ENCODE results near the gene FYCO1. TPM values are rescaled to one million over a fixed set of nuclear protein-coding genes. Genes with fewer than 3 reads are reported as not detected.

FYCO1 gene
- total RNA-seq, 6 donors from 2014 or later, result 37.5 to 84.9 (median 45.3) TPM

DNA sequence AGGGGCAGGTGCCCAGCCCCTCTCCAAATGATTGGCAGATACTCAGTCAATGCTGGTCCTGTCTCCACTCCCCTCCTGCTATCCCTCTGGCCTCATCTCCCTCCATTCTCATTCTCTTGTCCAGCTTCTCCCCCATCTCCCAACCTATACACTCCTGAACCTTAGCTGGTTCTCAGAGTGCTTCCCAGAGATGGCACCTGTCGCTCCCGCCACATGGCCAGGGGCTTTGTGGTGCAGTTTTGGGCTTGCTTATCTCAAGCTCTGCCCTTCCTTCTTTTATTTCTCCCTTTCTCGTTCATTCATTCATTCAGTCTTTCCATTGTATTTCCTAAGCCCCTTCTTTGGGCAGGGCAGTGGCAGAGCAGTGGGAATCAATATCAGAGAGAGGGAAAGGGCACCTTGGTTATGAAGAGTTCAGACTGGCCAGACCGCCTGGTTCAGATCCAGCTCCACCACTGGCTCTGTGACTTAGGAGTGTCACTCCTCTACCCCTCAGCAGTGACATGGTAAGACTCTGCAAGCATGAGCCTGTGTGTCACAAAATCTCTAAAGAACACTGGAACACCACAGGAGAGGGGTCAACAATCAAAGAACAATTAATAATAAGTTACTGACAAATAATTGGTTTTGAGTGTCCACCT is 72.6 kb downstream of the FYCO1 start:
- Histone ChIP-seq H3K27ac (no peak overlapping the region), H3K36me3 (peaks cover 18 to 91% (median 66%) of the 10 kb centered on the region in 4 donors), H3K4me3 (no peak overlapping the region), H3K27me3 (no peaks in the 10 kb centered on the region), H3K9me3 (no peaks in the 10 kb centered on the region), H3K4me1 (no peaks in the 10 kb centered on the region)
- no peak for ATAC-seq (ENCODE audit: low FRiP score in 2 of 2)
- TF ChIP-seq CTCF (IDR thresholded peaks at IDR 0.05) (no peak), EP300 (IDR thresholded peaks at IDR 0.05) (no peak), POLR2AphosphoS5 (IDR thresholded peaks at IDR 0.05) (no peak), POLR2A (IDR thresholded peaks at IDR 0.05) (no peak)
- DNase-seq, result no peak
- 99% methylated on average over 4 of the region's 4 CpGs for WGBS, 2 donors

GRCh38 chr3:45922039-45922326 is 73.6 kb downstream of the FYCO1 start:
- no peak for ATAC-seq (ENCODE audit: low FRiP score in 2 of 2)
- no peak for TF ChIP-seq CTCF (IDR thresholded peaks at IDR 0.05)
- TF ChIP-seq POLR2A (IDR thresholded peaks at IDR 0.05), result no peak
- TF ChIP-seq EP300 (IDR thresholded peaks at IDR 0.05), result no peak
- TF ChIP-seq POLR2AphosphoS5 (IDR thresholded peaks at IDR 0.05), result no peak
- H3K27ac ChIP-seq, result no peak overlapping the region
- no peaks in the 10 kb centered on the region for H3K4me1 ChIP-seq
- H3K9me3 ChIP-seq, result no peaks in the 10 kb centered on the region
- no peak for DNase-seq
- H3K4me3 ChIP-seq, result no peak overlapping the region
- 95 to 100% methylated on average over 2 to 3 of the region's 3 CpGs for WGBS, 2 donors
- H3K36me3 ChIP-seq, result peaks cover 16 to 83% (median 59%) of the 10 kb centered on the region in 4 donors
- no peaks in the 10 kb centered on the region for H3K27me3 ChIP-seq

DNA sequence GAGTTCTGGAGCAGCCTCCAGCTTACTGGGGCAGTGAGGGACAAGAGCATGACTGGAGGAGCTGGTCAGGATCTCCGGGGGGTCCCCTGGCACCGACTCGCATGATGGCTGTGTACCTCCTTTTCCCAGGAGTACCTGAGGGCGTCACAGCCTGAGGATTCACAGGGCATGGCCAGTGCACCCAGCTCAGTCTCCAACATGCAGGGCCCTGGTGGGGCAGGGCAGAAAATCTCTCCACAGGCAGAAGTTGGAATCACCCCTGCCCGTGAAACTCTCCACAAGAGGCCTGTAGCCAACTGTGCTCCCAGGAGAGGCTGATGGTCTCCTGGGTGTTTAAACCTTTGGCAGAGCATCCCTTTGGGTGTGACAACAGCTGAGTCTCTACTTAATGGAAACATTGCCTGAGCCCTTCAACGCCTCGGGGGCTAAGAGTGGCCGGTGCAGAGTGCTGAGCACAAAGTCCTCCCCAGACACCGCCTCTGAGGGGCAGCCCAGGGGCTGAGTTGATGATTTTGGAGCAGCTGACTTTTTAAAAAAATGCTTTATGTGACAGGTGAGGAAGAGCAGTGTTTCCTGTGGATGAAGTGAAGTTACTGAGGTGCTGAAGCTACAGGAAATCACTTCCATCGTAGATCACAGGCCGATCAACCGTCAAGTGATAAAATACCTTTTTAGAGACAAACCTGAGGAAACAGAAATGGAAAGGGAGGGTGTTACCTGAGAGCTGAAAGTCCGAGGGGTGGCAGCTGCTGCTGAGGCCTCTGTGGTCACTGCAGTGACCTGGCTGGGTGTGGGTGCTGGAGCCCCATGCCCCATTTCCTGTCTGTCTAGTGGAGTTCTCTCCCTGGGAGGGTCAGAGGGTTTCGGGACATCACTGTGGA is 74.2 kb downstream of the FYCO1 start:
- Histone ChIP-seq H3K4me3 (no peak overlapping the region), H3K36me3 (peaks cover 16 to 80% (median 57%) of the 10 kb centered on the region in 4 donors), H3K4me1 (peaks cover 0 to under 1% (median 0%) of the 10 kb centered on the region in 4 donors), H3K27ac (no peak overlapping the region), H3K9me3 (no peaks in the 10 kb centered on the region), H3K27me3 (no peaks in the 10 kb centered on the region)
- ATAC-seq (ENCODE audit: low FRiP score in 2 of 2), result no peak
- no peak for DNase-seq
- TF ChIP-seq POLR2AphosphoS5 (IDR thresholded peaks at IDR 0.05), result no peak
- TF ChIP-seq CTCF (IDR thresholded peaks at IDR 0.05), result no peak
- TF ChIP-seq POLR2A (IDR thresholded peaks at IDR 0.05), result no peak
- no peak for TF ChIP-seq EP300 (IDR thresholded peaks at IDR 0.05)
- 87 to 90% methylated on average over 6 to 14 of the region's 14 CpGs for WGBS, 2 donors

DNA sequence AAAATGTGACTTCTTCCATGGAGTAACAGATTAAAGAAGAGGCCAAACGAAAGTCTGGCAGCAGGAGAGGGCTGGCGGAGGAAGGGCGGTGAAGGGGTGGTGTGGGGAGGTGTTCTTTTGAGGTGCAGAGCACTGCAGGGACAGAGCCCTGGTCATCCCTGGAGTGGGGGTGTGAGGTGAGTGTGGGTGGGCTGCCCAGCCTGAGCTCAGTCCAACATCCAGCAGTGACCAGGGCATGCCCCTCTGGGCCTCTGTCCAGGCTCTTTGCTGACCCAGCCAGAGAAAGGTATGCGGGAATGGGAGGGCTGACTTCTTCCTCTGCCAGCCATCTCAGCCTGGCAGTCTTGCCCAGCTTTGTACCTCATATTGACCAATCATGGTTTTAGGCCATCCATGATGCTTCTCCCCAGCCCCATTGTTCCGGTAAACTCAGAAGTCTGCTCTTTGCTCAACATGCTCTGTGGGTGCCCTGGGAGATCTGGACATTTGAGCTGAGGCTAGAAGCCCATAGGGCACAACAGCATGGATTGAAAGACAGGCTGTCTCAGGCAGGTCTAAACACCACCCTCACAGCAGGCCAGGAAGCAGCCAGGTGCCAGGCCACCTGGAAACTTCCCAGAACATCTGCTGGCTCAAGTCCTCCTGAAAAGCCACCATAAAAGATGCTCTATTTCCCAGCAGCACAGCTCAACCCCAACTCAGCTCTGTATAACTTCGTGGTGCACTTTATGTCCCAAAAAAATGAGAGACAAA is 78.3 kb downstream of the FYCO1 start:
- no peak for DNase-seq
- WGBS, 2 donors, result 83 to 87% methylated on average over 6 of the region's 6 CpGs

More for the DNA sequence above, 78.3 kb downstream of the FYCO1 start:
- Histone ChIP-seq H3K4me1 (peaks cover 0 to 4% (median 0%) of the 10 kb centered on the region in 4 donors), H3K4me3 (no peak overlapping the region), H3K27me3 (no peaks in the 10 kb centered on the region), H3K36me3 (peaks cover 6 to 45% (median 31%) of the 10 kb centered on the region in 4 donors), H3K27ac (no peak overlapping the region), H3K9me3 (no peaks in the 10 kb centered on the region)
- no peak for ATAC-seq (ENCODE audit: low FRiP score in 2 of 2)
- no peak for TF ChIP-seq POLR2A (IDR thresholded peaks at IDR 0.05)
- TF ChIP-seq CTCF (IDR thresholded peaks at IDR 0.05), result no peak
- TF ChIP-seq POLR2AphosphoS5 (IDR thresholded peaks at IDR 0.05), result no peak
- no peak for TF ChIP-seq EP300 (IDR thresholded peaks at IDR 0.05)
